ENCODE data around the gene PPIF. TPM values are rescaled to one million over a fixed set of nuclear protein-coding genes. Genes with fewer than 3 reads are reported as not detected.
A peak's percentile ranks its signal among the peaks of the same experiment; 100 is the strongest.

Gene PPIF
- total RNA-seq, 2 experiments from 2014 or later = 55.7 to 121 TPM

- Histone ChIP-seq H4K20me1 (ENCODE audit: insufficient read depth, low read length) (peaks cover 13% of the 10 kb centered on the region), H3K27ac (ENCODE audit: low read depth, low read length, poor library complexity, severe bottlenecking) (peak overlapping the region; percentile 78), H3K9me2 (ENCODE audit: insufficient read depth, low read length) (no peaks in the 10 kb centered on the region), H3K79me2 (ENCODE audit: insufficient read depth, low read depth, low read length) (peaks cover 25% of the 10 kb centered on the region), H2AFZ (ENCODE audit: low read length) (no peak overlapping the region), H3K9me3 (ENCODE audit: low read length) (no peaks in the 10 kb centered on the region), H3K4me2 (ENCODE audit: low read length) (peak overlapping the region; percentile 80), H3K4me1 (ENCODE audit: insufficient read depth, low read length, poor library complexity, severe bottlenecking) (peaks cover 30% of the 10 kb centered on the region), H3K36me3 (ENCODE audit: insufficient read depth, low read length) (peaks cover 55% of the 10 kb centered on the region), H3K4me3 (ENCODE audit: low read depth, low read length, poor library complexity, severe bottlenecking) (peak overlapping the region; percentile 96)
- TF ChIP-seq, protein P1, sequence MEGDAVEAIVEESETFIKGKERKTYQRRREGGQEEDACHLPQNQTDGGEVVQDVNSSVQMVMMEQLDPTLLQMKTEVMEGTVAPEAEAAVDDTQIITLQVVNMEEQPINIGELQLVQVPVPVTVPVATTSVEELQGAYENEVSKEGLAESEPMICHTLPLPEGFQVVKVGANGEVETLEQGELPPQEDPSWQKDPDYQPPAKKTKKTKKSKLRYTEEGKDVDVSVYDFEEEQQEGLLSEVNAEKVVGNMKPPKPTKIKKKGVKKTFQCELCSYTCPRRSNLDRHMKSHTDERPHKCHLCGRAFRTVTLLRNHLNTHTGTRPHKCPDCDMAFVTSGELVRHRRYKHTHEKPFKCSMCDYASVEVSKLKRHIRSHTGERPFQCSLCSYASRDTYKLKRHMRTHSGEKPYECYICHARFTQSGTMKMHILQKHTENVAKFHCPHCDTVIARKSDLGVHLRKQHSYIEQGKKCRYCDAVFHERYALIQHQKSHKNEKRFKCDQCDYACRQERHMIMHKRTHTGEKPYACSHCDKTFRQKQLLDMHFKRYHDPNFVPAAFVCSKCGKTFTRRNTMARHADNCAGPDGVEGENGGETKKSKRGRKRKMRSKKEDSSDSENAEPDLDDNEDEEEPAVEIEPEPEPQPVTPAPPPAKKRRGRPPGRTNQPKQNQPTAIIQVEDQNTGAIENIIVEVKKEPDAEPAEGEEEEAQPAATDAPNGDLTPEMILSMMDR (conservative IDR thresholded peaks at IDR 0.05; ENCODE audit: low read length) = no peak
- TF ChIP-seq EZH2phosphoT487 (IDR thresholded peaks at IDR 0.05; ENCODE audit: borderline replicate concordance, low read depth, low read length) = no peak
- intact Hi-C loops (cut with micrococcal nuclease; ENCODE audit: unreplicated experiment) = no loop called here
- CTCF ChIA-PET (ENCODE audit: unreplicated experiment) = interaction anchor here (0.6 kb wide), 1 partner anchor 100 kb away, joined by 3 read pairs; no protein-coding TSS in a partner anchor
- DNase-seq (ENCODE audit: low spot score) = no peak
- no TSS peak for BruUV-seq (replicated peaks)
- POLR2A ChIA-PET = interaction anchor here (1.1 to 1.3 kb wide), 2 partner anchors 26 to 99 kb away, joined by 3 read pairs; no protein-coding TSS in a partner anchor
These were observed 1.3 kb downstream of the PPIF start for GRCh38 chr10:79348640-79348988.

- POLR2A ChIA-PET = no interaction called here
- H3K4me3 ChIP-seq (ENCODE audit: low read depth, low read length, poor library complexity, severe bottlenecking) = peak overlapping the region; percentile 96
- no peaks in the 10 kb centered on the region for H3K9me2 ChIP-seq (ENCODE audit: insufficient read depth, low read length)
- H3K4me2 ChIP-seq (ENCODE audit: low read length) = peak overlapping the region; percentile 80
- H3K4me1 ChIP-seq (ENCODE audit: insufficient read depth, low read length, poor library complexity, severe bottlenecking) = peaks cover 30% of the 10 kb centered on the region
- TF ChIP-seq, protein P1 (conservative IDR thresholded peaks at IDR 0.05; ENCODE audit: low read length) = no peak
- TF ChIP-seq EZH2phosphoT487 (IDR thresholded peaks at IDR 0.05; ENCODE audit: borderline replicate concordance, low read depth, low read length) = no peak
- H3K79me2 ChIP-seq (ENCODE audit: insufficient read depth, low read depth, low read length) = peaks cover 25% of the 10 kb centered on the region
- CTCF ChIA-PET (ENCODE audit: unreplicated experiment) = interaction anchor here (0.6 kb wide), 1 partner anchor 100 kb away, joined by 3 read pairs; no protein-coding TSS in a partner anchor
- intact Hi-C loops (cut with micrococcal nuclease; ENCODE audit: unreplicated experiment) = no loop called here
- H3K9me3 ChIP-seq (ENCODE audit: low read length) = no peaks in the 10 kb centered on the region
- H3K36me3 ChIP-seq (ENCODE audit: insufficient read depth, low read length) = peaks cover 60% of the 10 kb centered on the region
- H4K20me1 ChIP-seq (ENCODE audit: insufficient read depth, low read length) = peaks cover 13% of the 10 kb centered on the region
- no TSS peak for BruUV-seq (replicated peaks)
- H2AFZ ChIP-seq (ENCODE audit: low read length) = no peak overlapping the region
- no peak overlapping the region for H3K27ac ChIP-seq (ENCODE audit: low read depth, low read length, poor library complexity, severe bottlenecking)
- no peak for DNase-seq (ENCODE audit: low spot score)
These were observed 1.8 kb downstream of the PPIF start for GRCh38 chr10:79349072-79349491.

DNA sequence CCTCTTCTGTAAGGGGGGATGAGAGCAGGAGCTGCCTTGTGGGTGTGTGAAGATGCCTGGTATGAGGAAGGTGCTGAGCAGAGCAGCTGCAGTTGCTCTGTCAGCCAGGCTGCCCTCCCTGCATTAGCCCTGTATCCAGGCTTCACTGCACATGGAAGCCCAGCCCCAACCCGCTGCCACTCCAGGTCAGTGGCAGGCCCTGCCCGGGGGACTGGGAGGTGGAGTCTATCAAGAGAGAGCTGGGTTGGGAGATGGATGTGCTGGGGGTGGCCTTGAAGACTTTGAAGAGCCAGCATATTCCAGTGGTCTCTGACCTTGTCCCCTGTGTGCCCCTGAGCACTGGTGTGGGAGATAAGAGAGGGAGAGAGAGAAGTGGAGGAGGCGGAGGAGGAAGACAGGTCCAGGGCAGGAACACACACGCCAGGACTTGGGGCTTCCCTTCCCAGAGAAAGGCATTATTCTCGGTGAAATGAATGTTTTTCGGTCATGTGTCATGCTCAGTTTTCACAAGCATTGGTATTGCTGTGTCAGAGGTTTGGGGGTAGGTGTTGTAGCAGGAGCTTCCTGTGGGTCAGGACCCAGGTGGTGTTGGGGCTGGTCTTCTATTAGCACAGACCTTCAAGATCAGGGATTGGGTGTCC, 2.6 kb downstream of the PPIF start:
- no peak overlapping the region for H2AFZ ChIP-seq (ENCODE audit: low read length)
- no peaks in the 10 kb centered on the region for H3K9me2 ChIP-seq (ENCODE audit: insufficient read depth, low read length)
- peak overlapping the region; percentile 80 for H3K4me2 ChIP-seq (ENCODE audit: low read length)
- peaks cover 13% of the 10 kb centered on the region for H4K20me1 ChIP-seq (ENCODE audit: insufficient read depth, low read length)
- CTCF ChIA-PET (ENCODE audit: unreplicated experiment) = no interaction called here
- H3K79me2 ChIP-seq (ENCODE audit: insufficient read depth, low read depth, low read length) = peaks cover 25% of the 10 kb centered on the region
- H3K36me3 ChIP-seq (ENCODE audit: insufficient read depth, low read length) = peaks cover 68% of the 10 kb centered on the region
- peaks cover 24% of the 10 kb centered on the region for H3K4me1 ChIP-seq (ENCODE audit: insufficient read depth, low read length, poor library complexity, severe bottlenecking)
- no peak overlapping the region for H3K27ac ChIP-seq (ENCODE audit: low read depth, low read length, poor library complexity, severe bottlenecking)
- BruUV-seq (replicated peaks) = no TSS peak
- DNase-seq (ENCODE audit: low spot score) = no peak
- no peak overlapping the region for H3K4me3 ChIP-seq (ENCODE audit: low read depth, low read length, poor library complexity, severe bottlenecking)
- POLR2A ChIA-PET = no interaction called here
- H3K9me3 ChIP-seq (ENCODE audit: low read length) = no peaks in the 10 kb centered on the region
- no peak for TF ChIP-seq EZH2phosphoT487 (IDR thresholded peaks at IDR 0.05; ENCODE audit: borderline replicate concordance, low read depth, low read length)
- TF ChIP-seq, protein P1 (conservative IDR thresholded peaks at IDR 0.05; ENCODE audit: low read length) = no peak
- intact Hi-C loops (cut with micrococcal nuclease; ENCODE audit: unreplicated experiment) = no loop called here
